Measurements from ENCODE around the gene KRT23.

DNA sequence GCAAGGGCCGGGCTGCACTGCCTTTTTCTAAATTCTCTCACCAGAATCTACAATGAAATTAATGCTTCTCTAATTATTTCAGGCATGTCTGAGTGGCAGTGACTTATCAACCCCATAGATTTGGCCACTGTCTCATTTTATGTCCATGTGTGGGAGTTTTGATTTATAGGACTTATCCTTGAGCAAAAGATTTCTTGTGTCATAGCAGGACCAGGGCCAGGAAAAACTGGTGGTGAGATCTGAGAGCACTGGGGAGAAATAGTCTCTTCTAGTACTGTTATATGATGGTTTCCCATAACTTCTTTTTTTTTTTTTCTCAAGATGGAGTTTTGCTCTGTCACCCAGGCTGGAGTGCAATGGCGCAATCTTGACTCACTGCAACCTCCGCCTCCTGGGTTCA is 1.5 kb upstream of the KRT23 start:
- TF ChIP-seq CTCF (IDR thresholded peaks at IDR 0.05) (no peak), POLR2AphosphoS5 (IDR thresholded peaks at IDR 0.05) (no peak), POLR2A (IDR thresholded peaks at IDR 0.05) (no peak), EP300 (IDR thresholded peaks at IDR 0.05) (no peak)

Data from stomach (tissue), 4 donors.